ENCODE results near the gene CRY1. TPM values are rescaled to one million over a fixed set of nuclear protein-coding genes. Genes with fewer than 3 reads are reported as not detected.
"Not testable (repeated sequence)": the region's sequence is repeated elsewhere in the genome, so short reads cannot be mapped to it uniquely, and the experiment has no call there.

CRY1 gene
- total and polyA plus RNA-seq, 9 of the 15 experiments (the other 6 are each of a cell fraction or from before 2014, with no cell fraction given) = 8.7 to 33.3 (median 25.2) TPM

DNA sequence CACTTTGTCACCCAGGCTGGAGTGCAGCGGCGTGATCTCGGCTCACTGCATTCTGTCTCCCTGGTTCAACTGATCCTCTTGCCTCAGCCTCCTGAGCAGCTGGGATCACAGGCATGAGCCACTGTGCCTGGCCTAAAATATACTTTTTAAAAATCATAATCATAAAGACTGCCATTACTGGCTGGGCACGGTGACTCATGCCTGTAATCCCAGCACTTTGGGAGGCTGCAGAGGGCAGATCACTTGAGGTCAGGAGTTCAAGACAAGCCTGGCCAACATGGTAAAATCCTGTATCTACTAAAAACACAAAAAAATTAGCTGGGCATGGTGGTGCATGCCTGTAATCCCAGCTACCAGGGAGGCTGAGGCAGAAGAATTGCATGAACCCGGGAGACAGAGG is 20.1 kb downstream of the CRY1 start:
- CTCF ChIA-PET (ENCODE audit: low intra/inter-chr PET ratio); in situ Hi-C loops (cut with MboI); FAIRE-seq; H2AFZ ChIP-seq (ENCODE audit: low read depth, low read length); intact Hi-C loops (cut with micrococcal nuclease); H3K9me3 ChIP-seq (replicated peaks; ENCODE audit: control insufficient read depth, insufficient read depth, low read depth, low read length); DNase-seq (ENCODE audit: extremely low read depth in 1 of 4, low spot score in 3 of 4); H3K27me3 ChIP-seq (ENCODE audit: control insufficient read depth in 2 of 2, insufficient read depth in 2 of 2, low read length in 2 of 2); POLR2A ChIA-PET; BruUV-seq (replicated peaks); H3K27ac ChIP-seq (ENCODE audit: extremely low read depth, low read depth, low read length); H3K4me3 ChIP-seq; H3K36me3 ChIP-seq (ENCODE audit: control insufficient read depth, insufficient read depth, low read length); H4K20me1 ChIP-seq (replicated peaks; ENCODE audit: control insufficient read depth, insufficient read depth, low read length); H3K4me2 ChIP-seq (ENCODE audit: insufficient read depth, low read length); H3K9me1 ChIP-seq (ENCODE audit: control insufficient read depth, insufficient read depth, low read length); H3K4me1 ChIP-seq (replicated peaks in 1 of 2; ENCODE audit: control insufficient read depth in 2 of 2, insufficient read depth in 2 of 2, low read length in 2 of 2): not testable (repeated sequence)
- ATAC-seq = peak; percentile 59
- 49% methylated on average over 5 of the region's 5 CpGs for WGBS (ENCODE audit: insufficient coverage, low coverage, missing lambda C conversion rate)
- TF ChIP-seq FOSL1 (tag; conservative IDR thresholded peaks at IDR 0.05) (peak; percentile 28; the same call in 1 of the 2 replicates), JUND (IDR thresholded peaks at IDR 0.05; ENCODE audit: borderline replicate concordance, low read depth, low read length) (peak; percentile 31; the same call in 1 of the 2 replicates), JUND (tag; IDR thresholded peaks at IDR 0.05; ENCODE audit: borderline replicate concordance, low read depth, low read length) (0 out of 3 replicates have a peak, but pooled peaks have one; percentile 16), CBFA2T3 (IDR thresholded peaks at IDR 0.05) (peak; percentile 25; the same call in 1 of the 2 replicates), ARID1B (IDR thresholded peaks at IDR 0.05) (0 out of 2 replicates have a peak, but pooled peaks have one; percentile 12), DPF2 (IDR thresholded peaks at IDR 0.05) (peak; percentile 37; the same call in 1 of the 2 replicates)
- TF ChIP-seq, protein P1, sequence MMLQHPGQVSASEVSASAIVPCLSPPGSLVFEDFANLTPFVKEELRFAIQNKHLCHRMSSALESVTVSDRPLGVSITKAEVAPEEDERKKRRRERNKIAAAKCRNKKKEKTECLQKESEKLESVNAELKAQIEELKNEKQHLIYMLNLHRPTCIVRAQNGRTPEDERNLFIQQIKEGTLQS (IDR thresholded peaks at IDR 0.05) = peak; percentile 60
- TF ChIP-seq, protein P1 (CRISPR knock-in tag; conservative IDR thresholded peaks at IDR 0.05) = not testable (repeated sequence)
- peaks cover 16% of the 10 kb centered on the region for H3K79me2 ChIP-seq (ENCODE audit: control insufficient read depth, insufficient read depth, low read length)
- 0 out of 4 replicates have a peak overlapping the region, but pooled peaks of 1 of the 2 experiments have one; percentile 32 for H3K9ac ChIP-seq (ENCODE audit: insufficient read depth in 1 of 2, low read depth in 2 of 2, low read length in 2 of 2)

Measured in K562 (cell line).